CD4-positive, alpha-beta T cell treated with Interferon gamma for 1 hour (primary cell): ENCODE measurements around the gene FLOT1.

Experiments used
- DNase-seq: peaks from one replicate; pipeline ENCODE4 v3.0.0-alpha.2; 2020

Gene FLOT1

GRCh38 chr6:30678964-30679726 is 63.3 kb downstream of the FLOT1 start:
- DNase-seq = peak; percentile 88
